ENCODE results near the gene DNASE1L3. TPM values are rescaled to one million over a fixed set of nuclear protein-coding genes. Genes with fewer than 3 reads are reported as not detected.

DNASE1L3 gene, protein sequence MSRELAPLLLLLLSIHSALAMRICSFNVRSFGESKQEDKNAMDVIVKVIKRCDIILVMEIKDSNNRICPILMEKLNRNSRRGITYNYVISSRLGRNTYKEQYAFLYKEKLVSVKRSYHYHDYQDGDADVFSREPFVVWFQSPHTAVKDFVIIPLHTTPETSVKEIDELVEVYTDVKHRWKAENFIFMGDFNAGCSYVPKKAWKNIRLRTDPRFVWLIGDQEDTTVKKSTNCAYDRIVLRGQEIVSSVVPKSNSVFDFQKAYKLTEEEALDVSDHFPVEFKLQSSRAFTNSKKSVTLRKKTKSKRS
- polyA plus RNA-seq (2011; rRNA removed), result not detected in 2 replicates
- not detected in 2 replicates for polyA minus RNA-seq (2011; rRNA and poly(A)+ RNA removed)

GRCh38 chr3:58210761-58211460 lies at the start of gene DNASE1L3:
Gene DNASE1L3, minus strand, starts transcription at chr3:58210972. Its CDS starts 66 bp downstream, at chr3:58210906.
- CTCF ChIA-PET, result interaction anchor here (0.9 kb wide), 2 partner anchors 8 to 94 kb away, joined by 3 read pairs; no protein-coding TSS in a partner anchor

GRCh38 chr3:58260261-58260731 lies 49.5 kb upstream of the DNASE1L3 start:
- CTCF ChIA-PET, result interaction anchor here (0.6 kb wide), 1 partner anchor 40 kb away, joined by 3 read pairs; no protein-coding TSS in a partner anchor

More at GRCh38 chr3:58210761-58211460, at the start of gene DNASE1L3:
- no peak for DNase-seq (ENCODE audit: low read depth, low spot score)
- H3K9me3 ChIP-seq (ENCODE audit: control insufficient read depth, insufficient read depth, low read length), result no peaks in the 10 kb centered on the region
- POLR2A ChIA-PET, result no interaction called here
- H3K27ac ChIP-seq (ENCODE audit: low read depth, low read length), result no peak within 1 kb of the TSS
- H3K27me3 ChIP-seq (ENCODE audit: control insufficient read depth, insufficient read depth, low read length), result peaks cover 23% of the 10 kb centered on the region
- no peak for TF ChIP-seq CTCF (IDR thresholded peaks at IDR 0.05; ENCODE audit: low read depth, low read length)
- no peak within 1 kb of the TSS for H3K4me3 ChIP-seq (ENCODE audit: low read depth, low read length)

DNA sequence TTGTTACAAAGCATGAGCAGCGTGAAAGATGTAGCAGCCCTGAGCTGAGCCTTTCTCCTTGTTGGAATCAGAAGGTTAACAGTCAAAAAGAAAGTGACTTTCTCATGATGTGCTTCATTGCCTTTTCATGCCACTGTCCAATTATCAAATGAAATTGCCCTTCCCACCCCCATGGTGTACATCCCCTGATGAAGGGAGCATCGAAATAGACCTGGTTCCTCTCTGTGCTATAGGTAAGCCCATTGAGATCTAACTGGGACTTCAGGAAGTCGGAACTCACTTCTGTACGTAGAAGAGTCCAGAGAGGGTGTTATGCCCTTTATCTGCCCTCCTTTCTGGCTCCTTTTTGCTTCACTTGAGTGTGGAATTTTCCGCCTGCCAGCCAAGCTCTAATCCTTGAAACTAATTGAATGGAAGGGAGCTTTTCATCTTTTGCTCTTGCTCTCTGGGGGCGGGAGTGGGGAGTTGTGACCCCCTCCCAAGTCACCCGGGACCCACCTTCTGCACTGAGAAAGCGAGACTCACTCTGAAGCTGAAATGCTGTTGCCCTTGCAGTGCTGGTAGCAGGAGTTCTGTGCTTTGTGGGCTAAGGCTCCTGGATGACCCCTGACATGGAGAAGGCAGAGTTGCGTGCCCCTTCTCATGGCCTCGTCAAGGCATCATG lies 47.8 kb upstream of the DNASE1L3 start:
- DNase-seq (ENCODE audit: low read depth, low spot score), result no peak
- TF ChIP-seq CTCF (IDR thresholded peaks at IDR 0.05; ENCODE audit: low read depth, low read length), result no peak
- CTCF ChIA-PET, result interaction anchor here (0.6 to 1.1 kb wide), 2 partner anchors 48 to 70 kb away, joined by 3 read pairs; partner anchors contain the start of genes HTD2 and RPP14

More at GRCh38 chr3:58260261-58260731, 49.5 kb upstream of the DNASE1L3 start:
- POLR2A ChIA-PET, result no interaction called here
- Histone ChIP-seq H3K4me3 (ENCODE audit: low read depth, low read length) (no peak overlapping the region), H3K27me3 (ENCODE audit: control insufficient read depth, insufficient read depth, low read length) (no peaks in the 10 kb centered on the region), H3K9me3 (ENCODE audit: control insufficient read depth, insufficient read depth, low read length) (no peaks in the 10 kb centered on the region), H3K27ac (ENCODE audit: low read depth, low read length) (no peak overlapping the region)
- no peak for TF ChIP-seq CTCF (IDR thresholded peaks at IDR 0.05; ENCODE audit: low read depth, low read length)
- no peak for DNase-seq (ENCODE audit: low read depth, low spot score)

GRCh38 chr3:58256511-58256910 lies 45.7 kb upstream of the DNASE1L3 start:
- Histone ChIP-seq H3K27me3 (ENCODE audit: control insufficient read depth, insufficient read depth, low read length) (no peaks in the 10 kb centered on the region), H3K4me3 (ENCODE audit: low read depth, low read length) (no peak overlapping the region), H3K9me3 (ENCODE audit: control insufficient read depth, insufficient read depth, low read length) (no peaks in the 10 kb centered on the region), H3K27ac (ENCODE audit: low read depth, low read length) (no peak overlapping the region)
- DNase-seq (ENCODE audit: low read depth, low spot score), result no peak
- POLR2A ChIA-PET, result no interaction called here
- CTCF ChIA-PET, result no interaction called here
- TF ChIP-seq CTCF (IDR thresholded peaks at IDR 0.05; ENCODE audit: low read depth, low read length), result no peak

More for the DNA sequence above, 47.8 kb upstream of the DNASE1L3 start:
- POLR2A ChIA-PET, result no interaction called here
- Histone ChIP-seq H3K4me3 (ENCODE audit: low read depth, low read length) (no peak overlapping the region), H3K27me3 (ENCODE audit: control insufficient read depth, insufficient read depth, low read length) (no peaks in the 10 kb centered on the region), H3K9me3 (ENCODE audit: control insufficient read depth, insufficient read depth, low read length) (no peaks in the 10 kb centered on the region), H3K27ac (ENCODE audit: low read depth, low read length) (no peak overlapping the region)
